Kidney (tissue), 14 donors: Measurements from ENCODE around the gene CLDND1. TPM values are rescaled to one million over a fixed set of nuclear protein-coding genes. Genes with fewer than 3 reads are reported as not detected.

Experiments
- DNase-seq, 5 donors: peaks; one replicate each; pipeline ENCODE4 v3.0.0-alpha.2; 2013 to 2020
- FAIRE-seq: peaks from 2 replicates; lab custom pipeline; 2012; peaks lifted over from hg19 to GRCh38; lab: Jason Lieb, UNC
- H3K27ac ChIP-seq, 2 donors: one replicate each; pipeline ENCODE4 v1.7.0; 2013; ENCODE audit warnings: low read depth in 2 of 2, low read length in 2 of 2, inconsistent platforms in 1 of 2
- H3K27me3 ChIP-seq: one replicate; pipeline ENCODE4 v1.7.1; 2013; ENCODE audit warnings: low read length, inconsistent platforms; ENCODE audit not compliant: control insufficient read depth, insufficient read depth
- H3K36me3 ChIP-seq, 3 donors: one replicate each; pipeline versions ENCODE4 v1.7.0 to v1.7.1; 2013; ENCODE audit warnings: low read length in 3 of 3, control low read depth in 1 of 3, inconsistent platforms in 1 of 3; ENCODE audit not compliant: insufficient read depth in 3 of 3, control insufficient read depth in 2 of 3
- H3K4me1 ChIP-seq, 3 donors: one replicate each; pipeline versions ENCODE4 v1.7.0 to v1.7.1; 2013; ENCODE audit warnings: low read length in 3 of 3, inconsistent platforms in 1 of 3, low read depth in 1 of 3; ENCODE audit not compliant: control insufficient read depth in 2 of 3, insufficient read depth in 2 of 3
- H3K4me3 ChIP-seq, 3 donors: one replicate each; pipeline versions ENCODE4 v1.7.0 to v1.8.1; 2013; ENCODE audit warnings: low read length in 3 of 3, control low read depth in 1 of 3, inconsistent platforms in 1 of 3
- H3K9ac ChIP-seq, 3 donors: one replicate each; pipeline versions ENCODE4 v1.7.0 to v1.7.1; 2013; ENCODE audit warnings: low read length in 3 of 3, control low read depth in 1 of 3, inconsistent platforms in 1 of 3
- H3K9me3 ChIP-seq, 3 donors: one replicate each; pipeline versions ENCODE4 v1.7.0 to v1.7.1; 2013; ENCODE audit warnings: low read length in 3 of 3, control low read depth in 1 of 3, inconsistent platforms in 1 of 3; ENCODE audit not compliant: control insufficient read depth in 2 of 3, insufficient read depth in 1 of 3
- CTCF ChIP-seq: IDR thresholded peaks from 3 replicates; pipeline ENCODE4 v1.5.1; 2012; ENCODE audit warnings: mild to moderate bottlenecking, moderate library complexity, borderline replicate concordance; ENCODE audit not compliant: insufficient read depth; ENCODE audit errors: extremely low read depth
- intact Hi-C: fragments of 100-400 bp; cut with DNase I; formaldehyde crosslinking; loops from one replicate; pipeline ENCODE4 v1.11.1; 2022
- polyA plus RNA-seq: library from polyadenylated mRNA; stranded (reverse); fragments of 350-450 nt; fragmentation: Illumina TruSeq; extraction: RNeasy Lipid Tissue Mini Kit (QIAGEN cat#74804); gene quantifications from one replicate; pipeline ENCODE4 v1.2.3, GENCODE V29; 2014; ENCODE audit warnings: low read depth, low replicate concordance; ENCODE audit not compliant: insufficient read depth
- total RNA-seq: library from RNA; stranded (reverse); fragmentation: NEBNext Ultra II Directional; extraction: Animal tissue kit (Norgen Biotek cat#: 25700); gene quantifications from one replicate; pipeline ENCODE4 v1.2.1, GENCODE V29; 2021
- donor health status: control.
- donor health status: control.
- donor health status: control.
- donor health status: control.
- donor health status: control.
- donor health status: DM: yes; HTN: yes; CAD: no.
- donor health status: Normal renal cell carcinoma (clear cell type).

Gene CLDND1
- total and polyA plus RNA-seq, 2 donors from 2014 or later = 35.8 to 77.2 TPM

- Histone ChIP-seq H3K9ac (no peak overlapping the region), H3K4me1 (no peaks in the 10 kb centered on the region), H3K27me3 (no peaks in the 10 kb centered on the region), H3K4me3 (no peak overlapping the region), H3K9me3 (no peaks in the 10 kb centered on the region), H3K36me3 (no peaks in the 10 kb centered on the region), H3K27ac (no peak overlapping the region)
- FAIRE-seq = no peak
- no peak for DNase-seq
- no peak for TF ChIP-seq CTCF
- intact Hi-C loops = no loop called here
These were observed 33.7 kb upstream of the CLDND1 start for GRCh38 chr3:98556164-98557130.

- intact Hi-C loops = no loop called here
- Histone ChIP-seq H3K27ac (no peak overlapping the region), H3K4me3 (no peak overlapping the region), H3K9me3 (no peaks in the 10 kb centered on the region), H3K4me1 (no peaks in the 10 kb centered on the region), H3K9ac (no peak overlapping the region), H3K36me3 (no peaks in the 10 kb centered on the region), H3K27me3 (no peaks in the 10 kb centered on the region)
- FAIRE-seq (no peak), DNase-seq (no peak)
- TF ChIP-seq CTCF = no peak
These were observed 32.3 kb upstream of the CLDND1 start for GRCh38 chr3:98555025-98555379.

- Histone ChIP-seq H3K36me3 (no peaks in the 10 kb centered on the region), H3K9ac (no peak overlapping the region), H3K4me1 (no peaks in the 10 kb centered on the region), H3K27ac (no peak overlapping the region), H3K9me3 (no peaks in the 10 kb centered on the region), H3K27me3 (no peaks in the 10 kb centered on the region), H3K4me3 (no peak overlapping the region)
- FAIRE-seq (no peak), DNase-seq (no peak)
- intact Hi-C loops = no loop called here
- TF ChIP-seq CTCF = no peak
These were observed 31.9 kb upstream of the CLDND1 start for GRCh38 chr3:98554580-98554979.
